ENCODE measurements around the gene HEATR5B.

The HEATR5B gene

DNA sequence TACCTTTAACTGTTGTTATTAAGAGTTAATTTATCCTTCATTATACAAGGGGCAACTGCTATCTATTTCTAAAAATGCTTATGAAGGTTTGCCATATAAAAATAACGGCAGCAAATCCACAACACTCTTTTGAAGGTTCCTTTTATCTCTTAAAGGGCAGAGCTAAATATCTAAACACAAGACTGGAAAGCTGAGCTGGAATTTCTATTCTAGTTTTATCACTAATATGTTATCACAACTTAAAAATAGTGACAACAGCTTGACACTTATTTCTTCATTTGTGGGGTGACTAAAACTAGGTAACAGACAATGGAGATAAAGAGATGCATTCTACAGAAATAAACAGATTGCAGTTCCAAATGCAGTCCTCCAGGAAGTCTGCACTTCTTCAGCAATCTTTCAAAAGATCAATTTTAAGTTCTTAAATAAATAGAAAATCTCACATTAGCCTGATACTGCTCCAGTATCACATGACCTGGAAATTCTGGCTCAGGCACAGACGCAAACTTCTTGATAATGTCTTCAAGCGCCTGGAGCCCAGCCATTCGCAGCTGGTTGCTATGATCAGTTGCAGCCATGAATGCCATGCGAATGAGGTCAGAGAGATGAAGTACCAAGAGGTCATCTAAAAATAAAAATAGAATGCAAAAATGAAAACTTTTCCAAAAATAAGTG, 63.8 kb downstream of the HEATR5B start:
- Histone ChIP-seq H3K9me3 (ENCODE audit: control insufficient read depth, low read length) (no peaks in the 10 kb centered on the region), H4K8ac (ENCODE audit: low read length) (no peak overlapping the region), H2BK5ac (ENCODE audit: low read depth, low read length, poor library complexity, severe bottlenecking) (no peak overlapping the region), H2BK15ac (ENCODE audit: low read depth, poor library complexity, severe bottlenecking) (no peak overlapping the region), H3K14ac (ENCODE audit: low read length in 2 of 2) (no peak overlapping the region), H3K4me2 (ENCODE audit: low read length, poor library complexity, severe bottlenecking) (no peak overlapping the region), H3K27ac (ENCODE audit: low read length, poor library complexity, severe bottlenecking) (peak overlapping the region; percentile 40), H3K4me3 (ENCODE audit: insufficient read depth in 1 of 2, low read depth in 1 of 2, low read length in 2 of 2) (no peak overlapping the region), H3K18ac (ENCODE audit: low read depth in 1 of 2, low read length in 2 of 2) (no peak overlapping the region), H3K36me3 (ENCODE audit: control insufficient read depth in 1 of 2, insufficient read depth in 2 of 2, low read depth in 1 of 2, low read length in 2 of 2) (peaks cover 20 to 76% of the 10 kb centered on the region in 2 experiments), H4K91ac (ENCODE audit: low read length) (no peak overlapping the region), H3K4me1 (ENCODE audit: control insufficient read depth, insufficient read depth, low read depth, low read length) (peaks cover 2% of the 10 kb centered on the region), H3K27me3 (ENCODE audit: control insufficient read depth in 1 of 2, insufficient read depth in 1 of 2, low read length in 2 of 2) (no peaks in the 10 kb centered on the region), H3K9ac (ENCODE audit: low read length) (peak overlapping the region; percentile 77), H2AFZ (ENCODE audit: low read depth, low read length) (no peak overlapping the region), H2BK12ac (ENCODE audit: low read length in 2 of 2) (no peak overlapping the region), H3K79me1 (replicated peaks; ENCODE audit: low read length, poor library complexity, severe bottlenecking) (no peaks in the 10 kb centered on the region), H3K23ac (ENCODE audit: low read length in 2 of 2) (no peak overlapping the region), H2BK120ac (ENCODE audit: low read depth, low read length) (no peak overlapping the region), H2AK5ac (ENCODE audit: low read length, severe bottlenecking) (no peak overlapping the region), H3K4ac (ENCODE audit: low read depth in 1 of 2, low read length in 2 of 2) (no peak overlapping the region)
- peak; percentile 77 for DNase-seq
- WGBS = 86% methylated on average over 3 of the region's 5 CpGs

GRCh38 chr2:37013315-37013641, 70.9 kb downstream of the HEATR5B start:
- H2BK120ac ChIP-seq (ENCODE audit: low read depth, low read length) = no peak overlapping the region

GRCh38 chr2:37011130-37011529, 73.0 kb downstream of the HEATR5B start:
- Histone ChIP-seq H2BK120ac (ENCODE audit: low read depth, low read length) (no peak overlapping the region), H2BK15ac (ENCODE audit: low read depth, poor library complexity, severe bottlenecking) (no peak overlapping the region), H2AFZ (ENCODE audit: low read depth, low read length) (no peak overlapping the region), H2BK12ac (ENCODE audit: low read length in 2 of 2) (no peak overlapping the region), H3K14ac (ENCODE audit: low read length in 2 of 2) (no peak overlapping the region), H2AK5ac (ENCODE audit: low read length, severe bottlenecking) (no peak overlapping the region), H3K79me1 (replicated peaks; ENCODE audit: low read length, poor library complexity, severe bottlenecking) (peaks cover 1% of the 10 kb centered on the region), H3K18ac (ENCODE audit: low read depth in 1 of 2, low read length in 2 of 2) (no peak overlapping the region), H3K36me3 (ENCODE audit: control insufficient read depth in 1 of 2, insufficient read depth in 2 of 2, low read depth in 1 of 2, low read length in 2 of 2) (peaks cover 14 to 75% of the 10 kb centered on the region in 2 experiments), H4K91ac (ENCODE audit: low read length) (no peak overlapping the region), H3K9me3 (ENCODE audit: control insufficient read depth, low read length) (no peaks in the 10 kb centered on the region), H3K4me2 (ENCODE audit: low read length, poor library complexity, severe bottlenecking) (no peak overlapping the region), H4K8ac (ENCODE audit: low read length) (no peak overlapping the region), H3K23ac (ENCODE audit: low read length in 2 of 2) (no peak overlapping the region), H3K27me3 (ENCODE audit: control insufficient read depth in 1 of 2, insufficient read depth in 1 of 2, low read length in 2 of 2) (no peaks in the 10 kb centered on the region), H3K4ac (ENCODE audit: low read depth in 1 of 2, low read length in 2 of 2) (no peak overlapping the region), H2BK5ac (ENCODE audit: low read depth, low read length, poor library complexity, severe bottlenecking) (no peak overlapping the region), H3K9ac (ENCODE audit: low read length) (no peak overlapping the region), H3K4me3 (ENCODE audit: insufficient read depth in 1 of 2, low read depth in 1 of 2, low read length in 2 of 2) (no peak overlapping the region), H3K4me1 (ENCODE audit: control insufficient read depth, insufficient read depth, low read depth, low read length) (no peaks in the 10 kb centered on the region), H3K27ac (ENCODE audit: low read length, poor library complexity, severe bottlenecking) (no peak overlapping the region)
- 84% methylated on average over 3 of the region's 5 CpGs for WGBS
- DNase-seq = no peak

More at GRCh38 chr2:37013315-37013641, 70.9 kb downstream of the HEATR5B start:
- H3K14ac ChIP-seq (ENCODE audit: low read length in 2 of 2) = no peak overlapping the region
- H3K9me3 ChIP-seq (ENCODE audit: control insufficient read depth, low read length) = no peaks in the 10 kb centered on the region
- no peak overlapping the region for H3K27ac ChIP-seq (ENCODE audit: low read length, poor library complexity, severe bottlenecking)
- no peak overlapping the region for H4K91ac ChIP-seq (ENCODE audit: low read length)
- no peak overlapping the region for H2BK12ac ChIP-seq (ENCODE audit: low read length in 2 of 2)
- no peak overlapping the region for H2BK5ac ChIP-seq (ENCODE audit: low read depth, low read length, poor library complexity, severe bottlenecking)
- H3K79me1 ChIP-seq (replicated peaks; ENCODE audit: low read length, poor library complexity, severe bottlenecking) = peaks cover 1% of the 10 kb centered on the region
- H3K23ac ChIP-seq (ENCODE audit: low read length in 2 of 2) = no peak overlapping the region
- no peak overlapping the region for H2BK15ac ChIP-seq (ENCODE audit: low read depth, poor library complexity, severe bottlenecking)
- H4K8ac ChIP-seq (ENCODE audit: low read length) = no peak overlapping the region
- H3K4me2 ChIP-seq (ENCODE audit: low read length, poor library complexity, severe bottlenecking) = no peak overlapping the region
- no peak overlapping the region for H3K4me3 ChIP-seq (ENCODE audit: insufficient read depth in 1 of 2, low read depth in 1 of 2, low read length in 2 of 2)
- H2AK5ac ChIP-seq (ENCODE audit: low read length, severe bottlenecking) = no peak overlapping the region
- no peaks in the 10 kb centered on the region for H3K27me3 ChIP-seq (ENCODE audit: control insufficient read depth in 1 of 2, insufficient read depth in 1 of 2, low read length in 2 of 2)
- H3K9ac ChIP-seq (ENCODE audit: low read length) = no peak overlapping the region
- no peak for DNase-seq
- H2AFZ ChIP-seq (ENCODE audit: low read depth, low read length) = no peak overlapping the region
- no peak overlapping the region for H3K18ac ChIP-seq (ENCODE audit: low read depth in 1 of 2, low read length in 2 of 2)
- WGBS = 100% methylated on average over 4 of the region's 4 CpGs
- H3K4ac ChIP-seq (ENCODE audit: low read depth in 1 of 2, low read length in 2 of 2) = no peak overlapping the region
- H3K36me3 ChIP-seq (ENCODE audit: control insufficient read depth in 1 of 2, insufficient read depth in 2 of 2, low read depth in 1 of 2, low read length in 2 of 2) = peaks cover 18 to 75% of the 10 kb centered on the region in 2 experiments
- no peaks in the 10 kb centered on the region for H3K4me1 ChIP-seq (ENCODE audit: control insufficient read depth, insufficient read depth, low read depth, low read length)

- Histone ChIP-seq H2BK120ac (ENCODE audit: low read depth, low read length) (no peak overlapping the region), H3K27ac (ENCODE audit: low read length, poor library complexity, severe bottlenecking) (no peak overlapping the region), H2BK5ac (ENCODE audit: low read depth, low read length, poor library complexity, severe bottlenecking) (no peak overlapping the region), H2AFZ (ENCODE audit: low read depth, low read length) (no peak overlapping the region), H2BK12ac (ENCODE audit: low read length in 2 of 2) (no peak overlapping the region), H4K91ac (ENCODE audit: low read length) (no peak overlapping the region), H3K23ac (ENCODE audit: low read length in 2 of 2) (no peak overlapping the region), H3K4me3 (ENCODE audit: insufficient read depth in 1 of 2, low read depth in 1 of 2, low read length in 2 of 2) (no peak overlapping the region), H3K27me3 (ENCODE audit: control insufficient read depth in 1 of 2, insufficient read depth in 1 of 2, low read length in 2 of 2) (no peaks in the 10 kb centered on the region), H3K79me1 (replicated peaks; ENCODE audit: low read length, poor library complexity, severe bottlenecking) (peaks cover 1% of the 10 kb centered on the region), H3K14ac (ENCODE audit: low read length in 2 of 2) (no peak overlapping the region), H3K36me3 (ENCODE audit: control insufficient read depth in 1 of 2, insufficient read depth in 2 of 2, low read depth in 1 of 2, low read length in 2 of 2) (peaks cover 11 to 85% of the 10 kb centered on the region in 2 experiments), H3K4me2 (ENCODE audit: low read length, poor library complexity, severe bottlenecking) (no peak overlapping the region), H4K8ac (ENCODE audit: low read length) (no peak overlapping the region), H3K9ac (ENCODE audit: low read length) (no peak overlapping the region), H3K4ac (ENCODE audit: low read depth in 1 of 2, low read length in 2 of 2) (no peak overlapping the region), H3K4me1 (ENCODE audit: control insufficient read depth, insufficient read depth, low read depth, low read length) (no peaks in the 10 kb centered on the region), H2BK15ac (ENCODE audit: low read depth, poor library complexity, severe bottlenecking) (no peak overlapping the region), H3K9me3 (ENCODE audit: control insufficient read depth, low read length) (no peaks in the 10 kb centered on the region), H2AK5ac (ENCODE audit: low read length, severe bottlenecking) (no peak overlapping the region), H3K18ac (ENCODE audit: low read depth in 1 of 2, low read length in 2 of 2) (no peak overlapping the region)
- DNase-seq = peak; percentile 26
- 86% methylated on average over 7 of the region's 8 CpGs for WGBS
Measured at GRCh38 chr2:37005118-37005868, 78.9 kb downstream of the HEATR5B start.

All from mesenchymal stem cell (in vitro differentiated cells and primary cell).